ENCODE measurements around the gene CSRNP3.

CSRNP3 gene

GRCh38 chr2:165471349-165471950 lies 2.0 kb downstream of the CSRNP3 start:
- no peak for DNase-seq

GRCh38 chr2:165472922-165473321 lies 3.4 kb downstream of the CSRNP3 start:
- DNase-seq = no peak

- DNase-seq = no peak
These were observed 5.2 kb downstream of the CSRNP3 start for GRCh38 chr2:165474619-165475276.

DNA sequence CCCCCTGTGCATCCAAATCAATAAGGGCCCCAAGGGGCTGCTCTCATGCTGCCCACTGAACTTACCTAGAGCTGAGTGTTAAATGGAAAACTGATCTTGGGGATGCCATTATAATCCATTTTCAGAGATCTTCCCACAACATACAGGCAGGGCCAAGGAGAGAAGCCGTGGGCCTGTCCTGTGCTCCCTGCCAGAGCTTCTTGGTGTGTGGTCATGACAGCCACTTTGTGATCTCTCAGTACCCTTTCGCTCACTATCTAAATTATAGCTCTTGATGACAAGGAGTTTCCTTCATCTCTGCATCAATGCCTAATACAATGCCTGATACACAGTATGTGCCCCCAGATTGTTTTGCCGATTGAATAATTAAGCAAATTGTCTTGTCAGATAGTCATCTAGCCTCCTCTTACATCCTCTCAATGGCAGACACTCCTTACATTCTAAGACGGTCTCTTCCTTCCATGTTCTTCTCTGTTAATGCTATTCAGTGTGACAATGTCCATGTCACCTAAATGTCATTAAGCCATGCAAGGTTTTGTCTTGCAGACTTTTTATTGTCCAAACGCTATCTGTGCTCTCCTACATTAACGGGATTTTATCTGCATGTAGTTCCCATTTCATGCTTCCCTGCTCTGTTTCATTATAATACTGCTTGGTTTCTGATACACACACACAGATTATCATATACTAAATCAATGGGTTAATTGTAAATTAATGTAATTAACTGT lies 5.9 kb downstream of the CSRNP3 start:
- no peak for DNase-seq

- no peak for DNase-seq
These were observed 10.4 kb downstream of the CSRNP3 start for GRCh38 chr2:165479856-165480255.

- DNase-seq = no peak
These were observed 25.1 kb downstream of the CSRNP3 start for GRCh38 chr2:165494573-165494972.

- no peak for DNase-seq
These were observed 28.3 kb downstream of the CSRNP3 start for GRCh38 chr2:165497659-165498317.

GRCh38 chr2:165499131-165499530 lies 29.6 kb downstream of the CSRNP3 start:
- DNase-seq = no peak

- DNase-seq = no peak
These were observed 30.5 kb downstream of the CSRNP3 start for GRCh38 chr2:165500001-165500400.

- no peak for DNase-seq
These were observed 31.3 kb downstream of the CSRNP3 start for GRCh38 chr2:165500816-165501215.

GRCh38 chr2:165505514-165505913 lies 36.0 kb downstream of the CSRNP3 start:
- DNase-seq = no peak

DNA sequence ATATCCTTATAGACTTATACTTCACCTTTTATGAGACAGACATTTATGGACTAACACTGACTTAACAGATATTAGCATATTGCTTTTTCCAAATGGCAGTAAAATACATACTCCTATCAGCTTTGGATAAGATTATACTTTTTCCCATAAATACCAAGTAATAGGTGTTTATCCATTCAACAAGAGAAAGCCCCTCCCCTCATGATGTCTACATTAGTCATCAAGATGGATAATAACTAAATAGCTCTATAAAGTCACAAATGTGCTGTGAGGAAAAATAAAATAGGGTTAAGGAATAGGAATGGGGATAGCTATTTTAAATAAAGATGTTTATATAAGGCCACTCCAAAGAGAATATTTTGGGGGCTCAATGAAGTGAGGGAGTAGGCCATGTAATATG lies 39.4 kb downstream of the CSRNP3 start:
- DNase-seq = no peak

DNA sequence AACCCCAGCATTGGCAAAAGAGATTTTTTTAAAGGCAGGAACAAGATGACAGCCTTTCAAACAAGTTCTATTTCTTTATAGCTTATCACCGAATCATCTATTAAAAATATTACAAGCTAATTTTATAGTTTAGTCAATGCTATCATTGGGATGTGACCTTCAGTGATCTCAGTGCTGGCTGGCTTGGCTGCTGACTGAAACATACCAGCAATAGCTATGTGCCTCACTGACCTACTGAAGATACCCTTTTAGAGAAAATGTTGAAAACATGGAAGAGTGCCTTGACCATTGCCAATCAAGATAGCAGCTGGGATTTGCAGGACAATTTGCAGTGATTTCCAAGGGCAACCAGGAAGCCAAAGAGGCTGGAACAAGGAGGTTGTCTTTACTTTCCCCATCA lies 44.0 kb downstream of the CSRNP3 start:
- DNase-seq = no peak

- DNase-seq = no peak
These were observed 49.1 kb downstream of the CSRNP3 start for GRCh38 chr2:165518611-165519010.

- no peak for DNase-seq
These were observed 53.2 kb downstream of the CSRNP3 start for GRCh38 chr2:165522719-165523118.

DNA sequence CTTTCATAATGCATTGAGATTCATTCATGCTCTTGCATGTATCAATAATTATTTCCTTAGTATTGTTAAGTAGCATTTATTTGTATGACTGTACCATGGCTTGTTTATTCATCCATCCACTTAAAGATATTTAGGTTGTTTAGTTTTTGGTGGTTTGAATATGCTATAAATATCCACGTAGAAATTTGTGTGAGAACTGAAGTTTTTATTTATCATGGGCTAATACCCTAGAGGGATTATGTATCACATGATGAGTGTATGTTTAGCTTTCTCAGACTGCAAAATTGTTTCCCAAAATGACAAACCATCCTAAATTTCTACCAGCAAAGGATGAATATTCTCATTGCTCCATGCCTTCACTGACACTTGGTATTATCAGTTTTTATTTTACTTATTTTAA lies 55.2 kb downstream of the CSRNP3 start:
- DNase-seq = no peak

DNA sequence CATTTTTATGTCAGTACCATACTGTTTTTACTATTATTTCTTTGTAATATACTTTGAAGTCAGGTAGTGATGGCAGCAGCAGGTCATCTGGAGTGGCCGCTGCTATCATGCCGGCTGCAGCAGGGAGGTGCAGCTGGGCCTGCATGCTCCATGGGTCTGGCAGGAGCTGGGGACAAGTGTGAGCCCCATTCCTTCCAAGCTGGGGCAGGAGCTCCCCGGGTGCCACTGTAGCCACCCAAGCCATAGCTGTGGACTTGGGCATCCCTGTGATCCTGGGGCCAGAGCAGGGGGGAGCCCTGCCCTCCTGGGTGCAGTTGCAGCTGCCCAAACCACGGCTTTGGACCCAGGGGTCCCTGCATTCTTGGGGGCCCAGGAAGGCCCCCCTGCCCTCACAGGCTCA lies 59.2 kb downstream of the CSRNP3 start:
- no peak for DNase-seq

GRCh38 chr2:165529130-165529529 lies 59.6 kb downstream of the CSRNP3 start:
- DNase-seq = no peak

GRCh38 chr2:165533331-165533730 lies 63.8 kb downstream of the CSRNP3 start:
- DNase-seq = no peak

GRCh38 chr2:165535471-165535870 lies 66.0 kb downstream of the CSRNP3 start:
- no peak for DNase-seq

DNA sequence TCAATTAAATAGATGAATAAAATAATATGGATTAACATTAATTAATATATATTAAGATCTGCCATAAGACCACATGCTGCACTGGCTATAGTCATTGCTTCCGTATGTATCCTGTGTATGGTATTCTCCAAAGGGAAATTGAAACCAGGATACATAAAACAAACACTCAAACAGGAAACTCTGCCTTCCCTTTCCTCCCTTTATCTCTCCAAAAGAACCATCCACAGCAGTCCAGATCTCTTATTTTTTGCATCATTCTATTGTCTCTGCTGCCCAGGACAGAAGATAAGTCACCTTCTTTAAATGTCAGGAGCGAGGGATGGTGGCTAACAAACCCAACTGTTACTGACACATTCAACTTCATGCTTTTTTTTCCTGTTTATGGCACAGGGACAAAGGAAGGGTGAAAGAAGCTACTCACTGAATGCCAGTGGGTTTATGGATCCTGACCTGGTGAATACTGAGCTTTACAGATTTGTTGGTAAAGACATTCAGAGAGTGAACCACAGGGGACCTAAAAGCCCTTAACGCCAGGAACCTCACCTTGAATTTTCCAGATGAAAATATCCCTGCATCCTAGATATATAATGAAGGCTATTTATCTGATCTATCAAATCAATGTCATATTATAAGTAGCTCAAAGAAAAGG lies 67.5 kb downstream of the CSRNP3 start:
- DNase-seq = no peak

- no peak for DNase-seq
These were observed 70.5 kb downstream of the CSRNP3 start for GRCh38 chr2:165539985-165540384.

DNA sequence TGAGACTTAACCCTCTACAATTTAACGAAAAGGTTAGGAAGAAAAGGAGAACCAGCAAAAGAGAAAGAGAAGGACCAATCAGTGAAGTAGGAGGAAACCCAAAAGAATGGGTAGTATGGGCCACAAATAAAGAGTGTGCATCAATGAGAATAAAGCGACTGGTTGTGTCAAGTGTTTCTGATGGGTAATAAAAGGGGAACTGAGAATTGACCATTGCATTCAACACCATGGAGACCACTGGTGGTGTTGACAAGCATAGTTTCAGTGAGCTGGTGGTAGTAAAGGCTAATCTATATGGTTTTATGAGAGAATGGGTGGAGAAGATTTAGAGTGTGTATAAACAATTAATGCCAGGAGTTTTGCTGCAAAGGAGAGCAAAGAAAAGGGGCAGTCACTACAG lies 75.4 kb downstream of the CSRNP3 start:
- no peak for DNase-seq

Data from activated CD8-positive, alpha-beta memory T cell treated with anti-CD3 and anti-CD28 coated beads for 24 hours (primary cell).